SU-DHL-6 (cell line): ENCODE results near the gene OR5B17.
"Not testable (repeated sequence)": the region's sequence is repeated elsewhere in the genome, so short reads cannot be mapped to it uniquely, and the experiment has no call there.

Source experiments
- H2AFZ ChIP-seq: fragments of 200-600 bp; sonication (generic); 2 replicates; pipeline ENCODE4 v1.6.1; 2014; ENCODE audit warnings: low read depth, mild to moderate bottlenecking, moderate library complexity, mixed read lengths, antibody characterized with exemption, low read length; ENCODE audit not compliant: severe bottlenecking
- H3F3A ChIP-seq: fragments of 200-600 bp; shearing (Covaris generic); 2 replicates; pipeline ENCODE4 v1.6.0; 2016; ENCODE audit warnings: antibody characterized with exemption, mild to moderate bottlenecking; ENCODE audit not compliant: insufficient read depth
- H3K27ac ChIP-seq: fragments of 200-600 bp; sonication (generic); 2 replicates; pipeline ENCODE4 v1.5.1; 2016; ENCODE audit warnings: low read depth, mild to moderate bottlenecking, low read length, moderate library complexity, mixed read lengths
- H3K27me3 ChIP-seq: fragments of 200-600 bp; sonication (generic), shearing (Covaris generic); 2 replicates; pipeline ENCODE4 v1.6.0; 2014; ENCODE audit warnings: mild to moderate bottlenecking, low read length
- H3K36me3 ChIP-seq: fragments of 200-600 bp; sonication (generic); 2 replicates; pipeline ENCODE4 v1.6.1; 2014; ENCODE audit warnings: mild to moderate bottlenecking, low read length, mixed read lengths
- H3K4me2 ChIP-seq: fragments of 300-600, 200-600 bp; shearing (Covaris generic), sonication (generic); 2 replicates; pipeline ENCODE4 v1.6.0; 2014; ENCODE audit warnings: low read length, low read depth, mild to moderate bottlenecking; ENCODE audit not compliant: poor library complexity, severe bottlenecking
- H3K4me3 ChIP-seq: fragments of 200-600 bp; sonication (generic); 2 replicates; pipeline ENCODE4 v1.5.1; 2014; ENCODE audit warnings: antibody characterized with exemption, low read length, mild to moderate bottlenecking, mixed read lengths; ENCODE audit not compliant: insufficient read depth, poor library complexity, severe bottlenecking
- H3K79me2 ChIP-seq: fragments of 200-600 bp; sonication (generic); 2 replicates; pipeline ENCODE4 v1.6.1; 2014; ENCODE audit warnings: mild to moderate bottlenecking, low read length, moderate library complexity; ENCODE audit not compliant: insufficient read depth
- H3K9ac ChIP-seq: fragments of 200-600 bp; sonication (generic); 2 replicates; pipeline ENCODE4 v1.7.0; 2014; ENCODE audit warnings: mild to moderate bottlenecking, low read length
- H3K9me2 ChIP-seq: fragments of 200-600 bp; sonication (generic); replicated peaks from 2 replicates; pipeline ENCODE4 v1.6.1; 2014; ENCODE audit warnings: low read length; ENCODE audit not compliant: insufficient read depth
- H3K9me3 ChIP-seq: fragments of 200-600 bp; sonication (generic); 2 replicates; pipeline ENCODE4 v1.6.1; 2014; ENCODE audit warnings: low read length, mixed read lengths; ENCODE audit not compliant: insufficient read depth
- H4K20me1 ChIP-seq: fragments of 200-600 bp; sonication (generic); 2 replicates; pipeline ENCODE4 v1.6.1; 2014; ENCODE audit warnings: low read depth, mild to moderate bottlenecking, antibody characterized with exemption, low read length, moderate library complexity, mixed read lengths
- CTCF ChIP-seq: fragments of 200-600 bp; sonication (generic); IDR thresholded peaks from one replicate; pipeline ENCODE4 v1.5.1; 2017; ENCODE audit warnings: antibody characterized with exemption, mild to moderate bottlenecking, low read length, moderate library complexity; ENCODE audit not compliant: insufficient read depth, poor library complexity, severe bottlenecking
- EZH2phosphoT487 ChIP-seq: fragments of 200-600 bp; sonication (generic), shearing (Covaris generic); conservative IDR thresholded peaks from 2 replicates; pipeline ENCODE4 v1.6.1; 2018; ENCODE audit warnings: mild to moderate bottlenecking, antibody characterized with exemption, low read length, moderate library complexity, mixed read lengths

The OR5B17 gene

GRCh38 chr11:58358969-58359368 is at the start of gene OR5B17:
OR5B17 (minus strand) TSS chr11:58359069; CDS start chr11:58359069, 0 bp downstream.
- no peaks in the 10 kb centered on the region for H3K27me3 ChIP-seq
- no peaks in the 10 kb centered on the region for H3K79me2 ChIP-seq
- no peak within 1 kb of the TSS for H2AFZ ChIP-seq
- no peak within 1 kb of the TSS for H3K27ac ChIP-seq
- H3K9me3 ChIP-seq: no peaks in the 10 kb centered on the region
- no peak within 1 kb of the TSS for H3K4me3 ChIP-seq
- H3K4me2 ChIP-seq: no peak within 1 kb of the TSS
- TF ChIP-seq CTCF (no peak), EZH2phosphoT487 (no peak)
- H3K9me2 ChIP-seq: no peaks in the 10 kb centered on the region
- H3K36me3 ChIP-seq: no peaks in the 10 kb centered on the region
- no peaks in the 10 kb centered on the region for H3F3A ChIP-seq
- H4K20me1 ChIP-seq: no peaks in the 10 kb centered on the region
- H3K9ac ChIP-seq: no peak within 1 kb of the TSS

DNA sequence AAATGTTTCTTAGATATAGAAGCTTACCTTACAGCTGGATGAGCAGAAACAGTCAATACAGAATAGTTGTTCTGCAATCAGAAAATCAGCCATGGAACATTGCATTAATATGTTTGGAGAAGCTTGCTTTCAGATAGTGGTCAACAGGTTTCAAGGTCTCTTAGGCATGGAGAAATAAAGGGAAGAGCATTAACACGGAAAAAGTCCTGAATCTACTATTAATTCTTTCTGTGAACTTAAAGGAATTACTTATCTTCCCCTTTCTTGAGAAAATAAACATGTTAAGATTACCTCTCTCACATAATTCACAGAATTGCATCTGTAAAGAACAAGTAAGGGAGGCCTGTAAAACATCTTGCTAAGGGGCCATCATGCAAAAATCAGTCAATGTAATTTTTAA is 47.9 kb upstream of the OR5B17 start, which contains the start of gene OR5B3:
Gene OR5B3, minus strand, starts transcription at position 101 of the 400 bp plus-strand sequence. CDS start 3,465 bp downstream, outside the sequence.
- no peak within 1 kb of the TSS for H3K4me3 ChIP-seq
- H3K4me2 ChIP-seq: no peak within 1 kb of the TSS
- no peaks in the 10 kb centered on the region for H3K9me3 ChIP-seq
- H3K27ac ChIP-seq: no peak within 1 kb of the TSS
- H3K27me3 ChIP-seq: no peaks in the 10 kb centered on the region
- no peaks in the 10 kb centered on the region for H4K20me1 ChIP-seq
- H3K79me2 ChIP-seq: no peaks in the 10 kb centered on the region
- H3K9me2 ChIP-seq: no peaks in the 10 kb centered on the region
- no peak within 1 kb of the TSS for H3K9ac ChIP-seq
- no peaks in the 10 kb centered on the region for H3K36me3 ChIP-seq
- no peak within 1 kb of the TSS for H2AFZ ChIP-seq
- H3F3A ChIP-seq: no peaks in the 10 kb centered on the region
- TF ChIP-seq CTCF: no peak
- no peak for TF ChIP-seq EZH2phosphoT487

- H3K9me3 ChIP-seq, H3K27ac ChIP-seq: not testable (repeated sequence)
Measured at GRCh38 chr11:58399622-58400021, 40.8 kb upstream of the OR5B17 start.

GRCh38 chr11:58395581-58395980 is 36.7 kb upstream of the OR5B17 start:
- Histone ChIP-seq H3K9me3 (0 out of 2 replicates have a peak, but pooled peaks cover 6% of the 10 kb centered on the region), H3K27me3 (no peaks in the 10 kb centered on the region), H2AFZ (no peak overlapping the region), H3K27ac (no peak overlapping the region), H3K9ac (no peak overlapping the region), H3F3A (no peaks in the 10 kb centered on the region), H3K79me2 (no peaks in the 10 kb centered on the region), H4K20me1 (no peaks in the 10 kb centered on the region), H3K9me2 (no peaks in the 10 kb centered on the region), H3K36me3 (no peaks in the 10 kb centered on the region), H3K4me2 (no peak overlapping the region), H3K4me3 (no peak overlapping the region)
- no peak for TF ChIP-seq EZH2phosphoT487
- no peak for TF ChIP-seq CTCF

More at GRCh38 chr11:58399622-58400021, 40.8 kb upstream of the OR5B17 start:
- not testable (repeated sequence) for H3K79me2 ChIP-seq, H3K27me3 ChIP-seq, H3F3A ChIP-seq, H3K9me2 ChIP-seq, H2AFZ ChIP-seq, H3K36me3 ChIP-seq, H3K4me2 ChIP-seq, H3K4me3 ChIP-seq, H4K20me1 ChIP-seq, H3K9ac ChIP-seq
